Measurements from ENCODE around the gene SPA17.

SPA17 gene

DNA sequence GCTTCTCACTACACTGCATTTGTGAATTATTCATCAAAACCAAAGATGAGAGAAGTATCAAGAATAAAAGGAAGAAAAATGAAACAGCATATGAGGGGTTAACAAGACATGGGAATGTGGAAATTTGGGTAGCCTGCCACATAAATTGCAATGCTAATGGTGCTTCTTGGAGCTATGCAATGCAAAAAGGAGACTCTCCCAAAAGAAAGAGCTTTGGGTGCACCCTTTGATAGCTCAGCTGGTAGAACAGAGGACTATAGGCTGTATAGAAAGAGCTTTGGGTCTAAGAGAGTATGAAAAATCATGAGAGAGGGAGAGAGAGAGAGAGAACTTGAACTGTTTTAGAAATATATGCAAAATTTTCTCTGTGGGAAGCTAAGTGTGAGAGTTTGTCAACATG lies 26.3 kb downstream of the SPA17 start:
- Histone ChIP-seq H3K9me3 (ENCODE audit: control insufficient read depth, insufficient read depth, low read length) (no peaks in the 10 kb centered on the region), H3K27me3 (ENCODE audit: control insufficient read depth, insufficient read depth, low read length) (no peaks in the 10 kb centered on the region), H3K9ac (ENCODE audit: low read depth, low read length) (no peak overlapping the region), H3K36me3 (ENCODE audit: control insufficient read depth, insufficient read depth, low read length) (no peaks in the 10 kb centered on the region), H3K4me3 (ENCODE audit: low read depth, low read length) (no peak overlapping the region), H3K4me1 (ENCODE audit: control insufficient read depth, insufficient read depth, low read length) (no peaks in the 10 kb centered on the region)

DNA sequence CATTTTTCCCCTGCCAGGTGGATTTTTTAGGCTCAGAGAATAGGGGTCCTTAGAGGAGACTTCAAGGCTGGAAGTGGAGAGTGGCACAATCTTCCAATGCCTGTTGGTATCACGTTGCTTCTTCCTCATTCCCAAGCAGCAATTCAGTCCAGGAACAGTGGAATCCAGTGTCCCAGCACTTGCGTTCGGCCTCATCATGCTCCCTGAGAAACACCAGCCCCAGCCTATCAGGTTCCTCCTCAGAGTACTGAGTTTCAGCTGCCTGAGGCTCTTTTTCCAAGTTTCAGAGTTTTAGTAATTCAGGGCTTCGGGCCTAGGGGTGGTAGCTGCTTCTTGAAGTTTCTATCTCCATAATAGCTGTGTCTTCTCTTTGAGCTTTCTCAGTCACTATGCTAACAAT lies 34.1 kb downstream of the SPA17 start:
- H3K4me1 ChIP-seq (ENCODE audit: control insufficient read depth, insufficient read depth, low read length): no peaks in the 10 kb centered on the region
- H3K9me3 ChIP-seq (ENCODE audit: control insufficient read depth, insufficient read depth, low read length): no peaks in the 10 kb centered on the region
- no peak overlapping the region for H3K4me3 ChIP-seq (ENCODE audit: low read depth, low read length)
- no peaks in the 10 kb centered on the region for H3K36me3 ChIP-seq (ENCODE audit: control insufficient read depth, insufficient read depth, low read length)
- peaks cover 6% of the 10 kb centered on the region for H3K27me3 ChIP-seq (ENCODE audit: control insufficient read depth, insufficient read depth, low read length)
- H3K9ac ChIP-seq (ENCODE audit: low read depth, low read length): no peak overlapping the region

GRCh38 chr11:124712392-124712791 lies 38.7 kb downstream of the SPA17 start:
- Histone ChIP-seq H3K9me3 (ENCODE audit: control insufficient read depth, insufficient read depth, low read length) (no peaks in the 10 kb centered on the region), H3K4me3 (ENCODE audit: low read depth, low read length) (no peak overlapping the region), H3K27me3 (ENCODE audit: control insufficient read depth, insufficient read depth, low read length) (peaks cover 45% of the 10 kb centered on the region), H3K36me3 (ENCODE audit: control insufficient read depth, insufficient read depth, low read length) (no peaks in the 10 kb centered on the region), H3K9ac (ENCODE audit: low read depth, low read length) (no peak overlapping the region), H3K4me1 (ENCODE audit: control insufficient read depth, insufficient read depth, low read length) (peaks cover under 1% of the 10 kb centered on the region)

DNA sequence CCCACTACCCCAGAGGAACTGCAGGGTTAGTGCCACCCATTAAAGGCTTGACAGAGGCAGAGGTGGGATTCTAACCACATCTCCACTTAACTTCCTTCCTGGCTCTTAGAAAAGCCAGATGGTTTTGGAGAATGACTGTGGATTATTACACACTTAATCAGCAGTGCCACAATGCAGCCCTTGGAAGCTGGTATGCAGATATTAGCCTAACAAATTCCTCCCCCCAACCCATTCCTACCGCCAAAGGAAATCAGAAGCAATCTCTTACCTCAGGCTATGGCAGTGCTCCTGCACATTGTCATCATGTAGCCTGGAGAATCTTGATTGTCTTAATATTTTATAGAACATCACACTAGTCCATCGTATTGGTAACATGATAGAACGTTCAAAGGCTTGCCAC lies 42.9 kb downstream of the SPA17 start:
- Histone ChIP-seq H3K36me3 (ENCODE audit: control insufficient read depth, insufficient read depth, low read length) (no peaks in the 10 kb centered on the region), H3K27me3 (ENCODE audit: control insufficient read depth, insufficient read depth, low read length) (peaks cover 86% of the 10 kb centered on the region), H3K4me3 (ENCODE audit: low read depth, low read length) (no peak overlapping the region), H3K4me1 (ENCODE audit: control insufficient read depth, insufficient read depth, low read length) (peaks cover 7% of the 10 kb centered on the region), H3K9me3 (ENCODE audit: control insufficient read depth, insufficient read depth, low read length) (no peaks in the 10 kb centered on the region), H3K9ac (ENCODE audit: low read depth, low read length) (no peak overlapping the region)

DNA sequence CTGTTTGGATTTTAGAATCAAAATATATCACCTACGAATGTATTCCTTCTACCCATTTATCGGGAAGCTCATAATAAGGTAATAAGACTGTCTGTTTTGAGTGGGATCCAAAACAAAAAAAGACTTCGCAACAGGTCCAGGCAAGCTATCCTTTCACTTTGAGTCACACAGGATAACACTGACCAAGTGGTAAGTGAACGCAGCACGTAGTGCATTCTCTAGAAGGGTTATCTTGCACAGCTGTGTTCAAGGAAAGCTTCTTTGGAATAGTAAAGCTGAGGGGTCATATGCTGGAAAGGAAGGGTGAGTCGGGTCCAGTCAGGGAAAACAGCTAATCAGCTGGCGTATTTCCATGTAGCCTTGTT lies 43.7 kb downstream of the SPA17 start:
- H3K4me3 ChIP-seq (ENCODE audit: low read depth, low read length): peak overlapping the region; percentile 49
- H3K9me3 ChIP-seq (ENCODE audit: control insufficient read depth, insufficient read depth, low read length): no peaks in the 10 kb centered on the region
- H3K27me3 ChIP-seq (ENCODE audit: control insufficient read depth, insufficient read depth, low read length): peaks cover 92% of the 10 kb centered on the region
- H3K9ac ChIP-seq (ENCODE audit: low read depth, low read length): no peak overlapping the region
- peaks cover 7% of the 10 kb centered on the region for H3K4me1 ChIP-seq (ENCODE audit: control insufficient read depth, insufficient read depth, low read length)
- no peaks in the 10 kb centered on the region for H3K36me3 ChIP-seq (ENCODE audit: control insufficient read depth, insufficient read depth, low read length)

- peaks cover 93% of the 10 kb centered on the region for H3K27me3 ChIP-seq (ENCODE audit: control insufficient read depth, insufficient read depth, low read length)
- H3K9me3 ChIP-seq (ENCODE audit: control insufficient read depth, insufficient read depth, low read length): no peaks in the 10 kb centered on the region
- H3K36me3 ChIP-seq (ENCODE audit: control insufficient read depth, insufficient read depth, low read length): no peaks in the 10 kb centered on the region
- peak overlapping the region; percentile 49 for H3K4me3 ChIP-seq (ENCODE audit: low read depth, low read length)
- peaks cover 7% of the 10 kb centered on the region for H3K4me1 ChIP-seq (ENCODE audit: control insufficient read depth, insufficient read depth, low read length)
- no peak overlapping the region for H3K9ac ChIP-seq (ENCODE audit: low read depth, low read length)
Observed at GRCh38 chr11:124717786-124718651, 44.3 kb downstream of the SPA17 start.

GRCh38 chr11:124718801-124719200 lies 45.1 kb downstream of the SPA17 start:
- peaks cover 99% of the 10 kb centered on the region for H3K27me3 ChIP-seq (ENCODE audit: control insufficient read depth, insufficient read depth, low read length)
- H3K4me1 ChIP-seq (ENCODE audit: control insufficient read depth, insufficient read depth, low read length): peaks cover 7% of the 10 kb centered on the region
- no peaks in the 10 kb centered on the region for H3K9me3 ChIP-seq (ENCODE audit: control insufficient read depth, insufficient read depth, low read length)
- H3K36me3 ChIP-seq (ENCODE audit: control insufficient read depth, insufficient read depth, low read length): no peaks in the 10 kb centered on the region
- H3K9ac ChIP-seq (ENCODE audit: low read depth, low read length): no peak overlapping the region
- no peak overlapping the region for H3K4me3 ChIP-seq (ENCODE audit: low read depth, low read length)

- Histone ChIP-seq H3K9me3 (ENCODE audit: control insufficient read depth, insufficient read depth, low read length) (no peaks in the 10 kb centered on the region), H3K27me3 (ENCODE audit: control insufficient read depth, insufficient read depth, low read length) (peaks cover 99% of the 10 kb centered on the region), H3K36me3 (ENCODE audit: control insufficient read depth, insufficient read depth, low read length) (no peaks in the 10 kb centered on the region), H3K9ac (ENCODE audit: low read depth, low read length) (no peak overlapping the region), H3K4me1 (ENCODE audit: control insufficient read depth, insufficient read depth, low read length) (peaks cover 9% of the 10 kb centered on the region), H3K4me3 (ENCODE audit: low read depth, low read length) (no peak overlapping the region)
Observed at GRCh38 chr11:124719534-124719933, 45.8 kb downstream of the SPA17 start.

DNA sequence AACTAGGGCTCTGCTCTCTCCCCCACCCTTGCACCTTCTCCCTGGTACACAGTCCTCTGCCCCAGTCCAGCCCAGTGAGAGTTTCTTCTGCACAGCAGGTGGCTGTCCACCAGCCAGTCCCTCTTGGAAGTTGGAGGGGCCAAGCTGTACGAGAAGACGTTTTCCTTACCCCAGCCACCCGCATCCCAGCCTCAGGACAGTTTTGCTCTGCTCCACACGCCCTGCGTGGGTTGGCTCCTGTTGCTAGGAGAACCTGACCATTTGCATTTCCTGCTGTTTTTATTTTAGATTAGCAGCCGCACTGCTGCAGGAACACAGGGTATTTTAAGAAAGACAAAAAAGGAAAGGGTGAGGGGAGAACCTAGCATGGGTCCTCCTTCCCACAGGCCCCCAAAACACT lies 48.5 kb downstream of the SPA17 start:
- no peaks in the 10 kb centered on the region for H3K36me3 ChIP-seq (ENCODE audit: control insufficient read depth, insufficient read depth, low read length)
- no peak overlapping the region for H3K4me3 ChIP-seq (ENCODE audit: low read depth, low read length)
- H3K4me1 ChIP-seq (ENCODE audit: control insufficient read depth, insufficient read depth, low read length): peaks cover 23% of the 10 kb centered on the region
- H3K9ac ChIP-seq (ENCODE audit: low read depth, low read length): no peak overlapping the region
- H3K9me3 ChIP-seq (ENCODE audit: control insufficient read depth, insufficient read depth, low read length): no peaks in the 10 kb centered on the region
- peaks cover 97% of the 10 kb centered on the region for H3K27me3 ChIP-seq (ENCODE audit: control insufficient read depth, insufficient read depth, low read length)

DNA sequence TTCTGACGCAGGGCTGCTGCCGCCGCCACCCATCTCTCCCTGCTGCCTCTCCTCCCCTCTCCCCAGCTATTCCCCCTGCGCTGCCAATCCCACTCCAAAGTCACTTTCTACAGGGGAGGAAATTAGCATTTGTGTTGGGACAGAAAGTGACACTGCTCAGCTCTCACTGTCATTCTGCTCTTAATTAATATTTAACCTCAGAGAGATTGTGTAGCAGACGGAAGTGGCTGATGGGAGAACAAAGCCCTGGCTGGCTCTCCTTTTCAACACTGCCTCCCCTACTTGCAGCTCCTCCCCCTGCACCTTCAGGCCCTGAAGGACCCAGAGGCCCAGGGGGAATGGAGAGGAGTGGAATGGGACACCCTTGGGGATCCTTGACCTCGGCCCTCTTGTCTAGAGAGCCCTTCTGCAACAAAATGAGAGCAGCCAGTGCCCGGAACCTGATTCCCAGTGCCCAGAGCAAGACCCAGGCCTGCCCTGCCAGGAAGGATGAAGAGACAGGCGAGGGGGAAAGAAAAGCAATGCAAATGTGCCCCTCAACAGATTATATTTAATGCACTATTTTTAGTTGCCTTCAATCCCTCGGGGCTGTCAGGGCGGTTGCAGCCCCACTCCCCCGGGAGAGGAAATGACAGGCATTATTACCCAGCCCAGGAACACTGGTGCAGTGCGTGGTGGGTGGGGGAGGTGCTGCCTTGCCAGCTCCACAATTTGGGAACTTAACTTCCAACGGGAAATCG lies 51.4 kb downstream of the SPA17 start:
- Histone ChIP-seq H3K4me1 (ENCODE audit: control insufficient read depth, insufficient read depth, low read length) (peaks cover 17% of the 10 kb centered on the region), H3K9me3 (ENCODE audit: control insufficient read depth, insufficient read depth, low read length) (no peaks in the 10 kb centered on the region), H3K9ac (ENCODE audit: low read depth, low read length) (no peak overlapping the region), H3K27me3 (ENCODE audit: control insufficient read depth, insufficient read depth, low read length) (peaks cover 79% of the 10 kb centered on the region), H3K4me3 (ENCODE audit: low read depth, low read length) (no peak overlapping the region), H3K36me3 (ENCODE audit: control insufficient read depth, insufficient read depth, low read length) (no peaks in the 10 kb centered on the region)

DNA sequence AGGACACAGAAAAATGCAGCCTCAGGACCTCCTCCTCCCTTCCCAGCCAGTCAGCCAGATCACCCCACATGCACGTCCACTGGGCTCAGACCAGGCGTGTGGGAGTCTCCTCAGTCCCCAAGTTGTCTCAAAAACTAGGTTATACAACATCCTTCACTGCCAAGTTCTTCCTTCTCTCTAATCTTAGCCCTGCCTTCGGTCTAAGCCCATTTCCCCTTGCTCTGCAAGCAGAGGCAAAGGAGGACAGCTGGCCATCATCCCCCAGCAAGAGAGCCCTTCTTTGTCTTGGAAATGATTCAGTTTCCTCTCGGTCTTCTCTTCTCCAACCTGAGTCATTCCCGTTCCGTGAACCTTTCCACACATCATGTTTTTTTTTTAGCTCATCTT lies 52.0 kb downstream of the SPA17 start:
- Histone ChIP-seq H3K9me3 (ENCODE audit: control insufficient read depth, insufficient read depth, low read length) (no peaks in the 10 kb centered on the region), H3K27me3 (ENCODE audit: control insufficient read depth, insufficient read depth, low read length) (peaks cover 77% of the 10 kb centered on the region), H3K4me1 (ENCODE audit: control insufficient read depth, insufficient read depth, low read length) (peaks cover 17% of the 10 kb centered on the region), H3K4me3 (ENCODE audit: low read depth, low read length) (no peak overlapping the region), H3K36me3 (ENCODE audit: control insufficient read depth, insufficient read depth, low read length) (no peaks in the 10 kb centered on the region), H3K9ac (ENCODE audit: low read depth, low read length) (no peak overlapping the region)

DNA sequence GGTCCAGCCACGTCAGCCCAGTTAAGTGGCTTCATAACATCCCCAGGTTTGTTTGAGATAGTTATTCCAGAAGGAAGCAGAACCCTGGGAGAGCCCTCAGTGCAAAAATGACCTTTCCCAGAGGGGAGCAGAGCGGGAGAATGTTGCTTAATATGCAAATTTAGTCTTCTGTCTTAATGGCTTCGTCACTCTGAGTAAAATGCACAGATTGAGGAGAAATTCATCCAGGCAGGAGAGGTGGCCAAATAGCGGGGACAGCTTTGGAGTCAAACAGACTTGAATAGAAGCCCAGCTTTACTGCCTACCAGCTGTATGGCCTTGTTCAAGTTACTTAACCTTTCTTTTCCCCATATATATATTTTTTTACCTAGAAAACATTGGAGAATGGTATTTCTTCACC lies 53.8 kb downstream of the SPA17 start:
- Histone ChIP-seq H3K9me3 (ENCODE audit: control insufficient read depth, insufficient read depth, low read length) (no peaks in the 10 kb centered on the region), H3K36me3 (ENCODE audit: control insufficient read depth, insufficient read depth, low read length) (no peaks in the 10 kb centered on the region), H3K4me1 (ENCODE audit: control insufficient read depth, insufficient read depth, low read length) (peaks cover 17% of the 10 kb centered on the region), H3K4me3 (ENCODE audit: low read depth, low read length) (no peak overlapping the region), H3K9ac (ENCODE audit: low read depth, low read length) (no peak overlapping the region), H3K27me3 (ENCODE audit: control insufficient read depth, insufficient read depth, low read length) (peaks cover 68% of the 10 kb centered on the region)

Data from iPS-15b (cell line).